MM.1S (cell line): ENCODE results near the gene ZKSCAN3.

Experiments used
- DNase-seq: peaks from one replicate; pipeline ENCODE4 v3.0.0-alpha.2; 2015
- H2AFZ ChIP-seq: fragments of 300-600 bp; sonication (generic); 2 replicates; pipeline ENCODE4 v1.6.0; 2016; ENCODE audit warnings: antibody characterized with exemption, low read length
- H3F3A ChIP-seq: fragments of 300-600 bp; sonication (generic); 2 replicates; pipeline ENCODE4 v1.6.1; 2016; ENCODE audit warnings: mild to moderate bottlenecking, antibody characterized with exemption, low read length, moderate library complexity, mixed read lengths; ENCODE audit not compliant: insufficient read depth
- H3K27ac ChIP-seq: fragments of 300-600 bp; sonication (generic); 2 replicates; pipeline ENCODE4 v1.5.1; 2016; ENCODE audit warnings: mild to moderate bottlenecking, low read length
- H3K27me3 ChIP-seq: fragments of 300-600 bp; sonication (generic); replicated peaks from 2 replicates; pipeline ENCODE4 v1.6.0; 2016; ENCODE audit warnings: low read length; ENCODE audit not compliant: insufficient read depth
- H3K36me3 ChIP-seq: fragments of 300-600 bp; sonication (generic); replicated peaks from 2 replicates; pipeline ENCODE4 v1.6.1; 2016; ENCODE audit warnings: mild to moderate bottlenecking, low read length, mixed read lengths; ENCODE audit not compliant: insufficient read depth
- H3K4me1 ChIP-seq: fragments of 300-600 bp; sonication (generic); 2 replicates; pipeline ENCODE4 v1.6.1; 2016; ENCODE audit warnings: low read length, mixed read lengths
- H3K4me2 ChIP-seq: fragments of 300-600 bp; sonication (generic); 2 replicates; pipeline ENCODE4 v1.6.0; 2016; ENCODE audit warnings: low read depth, low read length
- H3K4me3 ChIP-seq: fragments of 300-600 bp; sonication (generic); 2 replicates; pipeline ENCODE4 v1.5.1; 2016; ENCODE audit warnings: low read length, mixed read lengths
- H3K79me2 ChIP-seq: fragments of 300-600 bp; sonication (generic); 2 replicates; pipeline ENCODE4 v1.6.1; 2016; ENCODE audit warnings: mixed run types, low read length, mixed read lengths
- H3K9ac ChIP-seq: fragments of 300-600 bp; sonication (generic); 2 replicates; pipeline ENCODE4 v1.6.1; 2016; ENCODE audit warnings: low read length, mixed read lengths
- H3K9me2 ChIP-seq: fragments of 300-600 bp; sonication (generic); replicated peaks from 2 replicates; pipeline ENCODE4 v1.6.1; 2016; ENCODE audit warnings: mild to moderate bottlenecking, low read length, mixed read lengths; ENCODE audit not compliant: insufficient read depth
- H3K9me3 ChIP-seq: fragments of 300-600 bp; sonication (generic); replicated peaks from 2 replicates; pipeline ENCODE4 v1.6.1; 2016; ENCODE audit warnings: mild to moderate bottlenecking, low read length, mixed read lengths; ENCODE audit not compliant: insufficient read depth
- H4K20me1 ChIP-seq: fragments of 300-600 bp; sonication (generic); 2 replicates; pipeline ENCODE4 v1.6.1; 2016; ENCODE audit warnings: mild to moderate bottlenecking, low read length, moderate library complexity, mixed read lengths; ENCODE audit not compliant: insufficient read depth
- EZH2 ChIP-seq: fragments of 300-600 bp; sonication (generic); optimal IDR thresholded peaks from 2 replicates; pipeline ENCODE3; 2017; ENCODE audit warnings: low read depth, mild to moderate bottlenecking, antibody characterized with exemption, low read length, mixed read lengths
- EZH2phosphoT487 ChIP-seq: fragments of 300-600 bp; sonication (generic); IDR thresholded peaks from 2 replicates; pipeline ENCODE4 v1.6.1; 2018; ENCODE audit warnings: antibody characterized with exemption, low read length
- TF ChIP-seq, protein P1 (sequence below): fragments of 300-600 bp; sonication (generic); IDR thresholded peaks from 2 replicates; pipeline ENCODE4 v1.5.1; 2016; ENCODE audit warnings: antibody characterized with exemption, low read length, mixed read lengths

Gene ZKSCAN3

DNA sequence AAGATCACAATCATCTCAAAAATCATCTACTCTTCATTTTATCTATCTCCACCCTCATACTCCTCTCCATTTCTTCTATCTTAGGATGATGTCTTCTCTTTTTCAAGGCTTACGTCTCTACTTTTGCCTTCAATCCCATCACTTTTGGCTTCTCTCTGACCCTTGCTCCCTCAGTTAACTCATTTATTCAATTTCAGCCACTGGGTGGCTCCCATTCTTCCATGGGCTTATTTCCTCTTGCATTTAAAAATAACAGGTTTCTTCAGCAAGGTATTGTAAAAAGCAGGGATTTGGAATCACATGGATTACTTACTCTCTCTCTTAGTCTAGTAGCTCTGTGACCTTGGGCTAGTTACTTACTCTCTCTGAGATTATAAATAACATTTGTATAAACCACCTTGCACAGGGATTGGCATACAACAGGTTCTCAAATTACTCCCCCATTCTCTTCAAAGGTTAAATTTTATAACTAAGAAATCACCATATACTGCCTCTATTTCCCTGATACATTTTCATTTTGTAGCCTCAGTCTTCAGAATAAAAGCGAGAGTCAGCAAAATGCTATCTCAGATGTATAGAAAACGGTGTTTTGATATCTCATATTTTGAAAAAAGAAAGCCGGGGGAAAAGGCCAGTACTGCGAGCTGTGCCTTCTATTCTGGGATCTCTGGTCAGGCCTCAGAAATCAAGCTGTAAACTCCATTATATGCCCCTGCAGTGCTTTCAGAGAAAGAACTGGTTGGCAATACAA is 44.3 kb downstream of the ZKSCAN3 start:
- peaks cover 22% of the 10 kb centered on the region for H3K79me2 ChIP-seq
- DNase-seq: no peak
- no peak overlapping the region for H2AFZ ChIP-seq
- H3K27ac ChIP-seq: no peak overlapping the region
- H3K9ac ChIP-seq: no peak overlapping the region
- H3F3A ChIP-seq: peaks cover 2% of the 10 kb centered on the region; the same call in 1 of the 2 replicates
- TF ChIP-seq EZH2phosphoT487 (no peak), EZH2 (no peak)
- TF ChIP-seq, protein P1, sequence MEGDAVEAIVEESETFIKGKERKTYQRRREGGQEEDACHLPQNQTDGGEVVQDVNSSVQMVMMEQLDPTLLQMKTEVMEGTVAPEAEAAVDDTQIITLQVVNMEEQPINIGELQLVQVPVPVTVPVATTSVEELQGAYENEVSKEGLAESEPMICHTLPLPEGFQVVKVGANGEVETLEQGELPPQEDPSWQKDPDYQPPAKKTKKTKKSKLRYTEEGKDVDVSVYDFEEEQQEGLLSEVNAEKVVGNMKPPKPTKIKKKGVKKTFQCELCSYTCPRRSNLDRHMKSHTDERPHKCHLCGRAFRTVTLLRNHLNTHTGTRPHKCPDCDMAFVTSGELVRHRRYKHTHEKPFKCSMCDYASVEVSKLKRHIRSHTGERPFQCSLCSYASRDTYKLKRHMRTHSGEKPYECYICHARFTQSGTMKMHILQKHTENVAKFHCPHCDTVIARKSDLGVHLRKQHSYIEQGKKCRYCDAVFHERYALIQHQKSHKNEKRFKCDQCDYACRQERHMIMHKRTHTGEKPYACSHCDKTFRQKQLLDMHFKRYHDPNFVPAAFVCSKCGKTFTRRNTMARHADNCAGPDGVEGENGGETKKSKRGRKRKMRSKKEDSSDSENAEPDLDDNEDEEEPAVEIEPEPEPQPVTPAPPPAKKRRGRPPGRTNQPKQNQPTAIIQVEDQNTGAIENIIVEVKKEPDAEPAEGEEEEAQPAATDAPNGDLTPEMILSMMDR: peak; percentile 18
- H3K36me3 ChIP-seq: peaks cover 8% of the 10 kb centered on the region; the same call in 1 of the 2 replicates
- no peaks in the 10 kb centered on the region for H3K27me3 ChIP-seq
- H3K9me3 ChIP-seq: no peaks in the 10 kb centered on the region
- no peak overlapping the region for H3K4me3 ChIP-seq
- no peak overlapping the region for H3K4me2 ChIP-seq
- H4K20me1 ChIP-seq: no peaks in the 10 kb centered on the region
- no peaks in the 10 kb centered on the region for H3K4me1 ChIP-seq
- H3K9me2 ChIP-seq: no peaks in the 10 kb centered on the region

- Histone ChIP-seq H3K79me2 (peaks cover 26% of the 10 kb centered on the region), H3K4me2 (no peak overlapping the region), H4K20me1 (no peaks in the 10 kb centered on the region), H3K9me3 (no peaks in the 10 kb centered on the region), H3K9me2 (no peaks in the 10 kb centered on the region), H3K4me3 (no peak overlapping the region), H2AFZ (no peak overlapping the region), H3K27ac (no peak overlapping the region), H3K4me1 (0 out of 2 replicates have a peak, but pooled peaks cover 4% of the 10 kb centered on the region), H3K27me3 (no peaks in the 10 kb centered on the region), H3F3A (peaks cover 3% of the 10 kb centered on the region; the same call in 1 of the 2 replicates), H3K36me3 (peaks cover 5% of the 10 kb centered on the region; the same call in 1 of the 2 replicates), H3K9ac (no peak overlapping the region)
- DNase-seq: no peak
- TF ChIP-seq, protein P1: no peak
- TF ChIP-seq EZH2 (no peak), EZH2phosphoT487 (no peak)
Measured at GRCh38 chr6:28395918-28396317, 46.2 kb downstream of the ZKSCAN3 start.

DNA sequence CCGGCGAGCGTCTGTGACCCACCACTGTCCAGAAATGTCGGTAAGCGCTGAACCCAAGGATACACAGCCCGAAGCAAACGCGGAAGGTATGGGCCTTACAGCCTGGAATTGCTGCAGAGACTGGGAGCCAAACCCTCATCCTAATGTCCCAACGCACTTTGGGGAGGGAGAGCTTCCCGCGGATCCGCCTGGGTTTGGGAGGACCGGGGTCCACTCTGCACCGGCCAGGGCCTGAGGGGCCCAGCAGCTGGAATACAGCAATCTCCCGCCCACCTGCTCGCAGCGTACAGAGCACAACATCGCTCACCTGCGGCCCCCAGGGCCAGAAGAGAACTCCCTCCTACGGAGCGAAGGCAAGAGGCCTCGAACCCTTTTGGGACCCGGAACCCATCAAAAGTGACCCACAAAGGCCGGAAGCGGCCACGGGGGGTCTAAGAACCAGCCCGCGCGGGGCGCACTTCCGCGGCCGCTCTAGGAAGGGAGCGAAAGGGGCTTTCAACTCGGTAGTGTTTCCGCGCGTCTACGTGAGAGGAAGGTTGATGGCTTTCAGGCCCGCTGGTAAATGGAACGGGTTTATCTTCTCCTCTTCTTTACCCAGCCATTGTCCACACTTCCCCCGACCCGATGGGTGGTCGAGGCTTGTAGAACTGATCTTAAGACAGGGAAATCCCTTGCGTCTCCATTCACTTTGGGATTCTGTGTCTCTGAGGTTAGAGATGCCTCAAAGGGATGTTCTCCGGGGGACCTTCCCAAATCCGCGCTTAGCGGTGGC is 49.8 kb downstream of the ZKSCAN3 start, which contains the start of gene ZSCAN12:
Gene ZSCAN12, minus strand, starts transcription at position 398 of the 772 bp plus-strand sequence. CDS start 1,342 bp downstream, outside the sequence.
- Histone ChIP-seq H3K9me2 (no peaks in the 10 kb centered on the region), H3K4me2 (peak within 1 kb of the TSS; percentile 82), H3K4me3 (peak within 1 kb of the TSS; percentile 95), H3K9ac (peak within 1 kb of the TSS; percentile 83), H3K27ac (peak within 1 kb of the TSS; percentile 53; the same call in 1 of the 2 replicates), H3K4me1 (0 out of 2 replicates have a peak, but pooled peaks cover 4% of the 10 kb centered on the region), H4K20me1 (no peaks in the 10 kb centered on the region), H3K36me3 (no peaks in the 10 kb centered on the region), H2AFZ (peak within 1 kb of the TSS; percentile 99), H3K79me2 (peaks cover 23% of the 10 kb centered on the region), H3F3A (peaks cover 3% of the 10 kb centered on the region; the same call in 1 of the 2 replicates), H3K9me3 (no peaks in the 10 kb centered on the region), H3K27me3 (no peaks in the 10 kb centered on the region)
- TF ChIP-seq EZH2: no peak
- TF ChIP-seq, protein P1: peak; percentile 50
- peak; percentile 93 for DNase-seq
